Measurements from ENCODE around the gene NPPC.

Gene NPPC

DNA sequence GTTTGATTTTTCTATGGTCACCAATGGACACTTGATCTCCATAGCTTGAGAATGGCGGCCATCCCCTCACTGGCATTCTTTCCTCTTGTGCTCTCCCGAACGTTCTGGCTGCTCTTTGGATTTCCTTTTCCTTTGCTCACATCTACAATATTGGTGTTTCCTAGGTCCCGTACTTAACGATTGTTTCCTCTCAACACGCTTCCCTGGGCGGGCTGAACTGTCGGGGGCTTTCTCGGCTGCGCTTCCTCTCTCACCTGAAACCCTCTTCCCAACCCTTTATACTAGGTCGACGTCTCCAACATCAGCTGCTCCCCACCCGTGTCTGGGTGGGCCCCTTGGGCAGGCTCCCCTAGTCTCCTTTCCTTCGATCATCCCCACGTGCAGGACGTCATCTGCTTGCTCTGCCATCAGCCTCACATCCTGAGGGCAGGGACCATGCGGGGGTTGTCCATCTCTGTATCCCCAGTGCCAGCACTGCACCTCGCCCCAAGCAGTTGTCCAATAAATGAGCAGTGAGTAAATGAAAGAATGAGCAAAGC is 34.7 kb upstream of the NPPC start:
- no peak for ATAC-seq
- TF ChIP-seq, protein P1, sequence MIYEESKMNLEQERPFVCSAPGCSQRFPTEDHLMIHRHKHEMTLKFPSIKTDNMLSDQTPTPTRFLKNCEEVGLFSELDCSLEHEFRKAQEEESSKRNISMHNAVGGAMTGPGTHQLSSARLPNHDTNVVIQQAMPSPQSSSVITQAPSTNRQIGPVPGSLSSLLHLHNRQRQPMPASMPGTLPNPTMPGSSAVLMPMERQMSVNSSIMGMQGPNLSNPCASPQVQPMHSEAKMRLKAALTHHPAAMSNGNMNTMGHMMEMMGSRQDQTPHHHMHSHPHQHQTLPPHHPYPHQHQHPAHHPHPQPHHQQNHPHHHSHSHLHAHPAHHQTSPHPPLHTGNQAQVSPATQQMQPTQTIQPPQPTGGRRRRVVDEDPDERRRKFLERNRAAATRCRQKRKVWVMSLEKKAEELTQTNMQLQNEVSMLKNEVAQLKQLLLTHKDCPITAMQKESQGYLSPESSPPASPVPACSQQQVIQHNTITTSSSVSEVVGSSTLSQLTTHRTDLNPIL (CRISPR knock-in tag; IDR thresholded peaks at IDR 0.05; ENCODE audit: low read depth), result no peak
- TF ChIP-seq PPARA (CRISPR knock-in tag; IDR thresholded peaks at IDR 0.05; ENCODE audit: borderline replicate concordance) (no peak), SNAI2 (CRISPR knock-in tag; IDR thresholded peaks at IDR 0.05) (no peak)

DNA sequence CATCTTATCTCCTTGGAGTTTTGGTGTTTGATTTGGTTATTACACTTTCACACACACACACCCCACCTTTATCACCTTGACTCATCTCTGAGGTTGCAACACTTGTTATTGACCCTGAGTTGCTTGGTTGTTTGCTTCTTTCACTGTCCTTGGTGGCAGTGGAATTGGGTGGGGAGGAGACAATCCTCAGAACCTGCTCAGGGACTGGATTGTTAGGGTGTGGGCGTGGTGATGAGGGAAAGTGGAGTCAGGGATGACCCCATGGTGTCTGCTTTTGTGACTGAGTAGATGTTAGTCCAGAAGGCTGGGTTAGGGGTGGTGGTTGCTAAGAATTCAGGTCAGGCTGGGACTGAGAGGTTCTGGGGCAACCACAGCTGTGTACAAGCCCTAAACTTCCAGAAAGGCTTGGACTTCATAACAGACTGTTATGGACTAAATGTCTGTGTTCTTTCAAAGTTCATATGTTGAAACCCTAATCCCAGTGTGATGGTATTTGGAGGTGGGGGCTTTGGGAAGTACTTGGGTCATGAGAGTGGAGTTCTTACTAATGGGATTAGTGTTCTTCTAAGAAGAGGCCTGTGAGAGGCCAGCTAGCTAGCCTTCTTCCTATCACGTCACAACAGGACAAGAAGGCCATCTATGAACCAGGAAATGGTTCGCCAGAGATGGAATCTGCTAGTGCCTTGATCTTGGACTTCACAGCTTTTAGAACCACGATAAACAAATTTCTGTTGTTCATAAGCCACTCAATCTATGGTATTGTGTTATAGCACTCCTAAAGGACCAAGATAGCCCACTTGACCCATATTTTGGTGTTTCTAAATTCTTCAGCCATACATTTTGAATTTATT is 31.9 kb upstream of the NPPC start:
- no peak for ATAC-seq
- TF ChIP-seq, protein P2, sequence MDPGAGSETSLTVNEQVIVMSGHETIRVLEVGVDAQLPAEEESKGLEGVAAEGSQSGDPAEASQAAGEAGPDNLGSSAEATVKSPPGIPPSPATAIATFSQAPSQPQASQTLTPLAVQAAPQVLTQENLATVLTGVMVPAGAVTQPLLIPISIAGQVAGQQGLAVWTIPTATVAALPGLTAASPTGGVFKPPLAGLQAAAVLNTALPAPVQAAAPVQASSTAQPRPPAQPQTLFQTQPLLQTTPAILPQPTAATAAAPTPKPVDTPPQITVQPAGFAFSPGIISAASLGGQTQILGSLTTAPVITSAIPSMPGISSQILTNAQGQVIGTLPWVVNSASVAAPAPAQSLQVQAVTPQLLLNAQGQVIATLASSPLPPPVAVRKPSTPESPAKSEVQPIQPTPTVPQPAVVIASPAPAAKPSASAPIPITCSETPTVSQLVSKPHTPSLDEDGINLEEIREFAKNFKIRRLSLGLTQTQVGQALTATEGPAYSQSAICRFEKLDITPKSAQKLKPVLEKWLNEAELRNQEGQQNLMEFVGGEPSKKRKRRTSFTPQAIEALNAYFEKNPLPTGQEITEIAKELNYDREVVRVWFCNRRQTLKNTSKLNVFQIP (CRISPR knock-in tag; IDR thresholded peaks at IDR 0.05; ENCODE audit: borderline replicate concordance, low read depth), result no peak
- TF ChIP-seq TOX (CRISPR knock-in tag; IDR thresholded peaks at IDR 0.05; ENCODE audit: borderline replicate concordance), result no peak

DNA sequence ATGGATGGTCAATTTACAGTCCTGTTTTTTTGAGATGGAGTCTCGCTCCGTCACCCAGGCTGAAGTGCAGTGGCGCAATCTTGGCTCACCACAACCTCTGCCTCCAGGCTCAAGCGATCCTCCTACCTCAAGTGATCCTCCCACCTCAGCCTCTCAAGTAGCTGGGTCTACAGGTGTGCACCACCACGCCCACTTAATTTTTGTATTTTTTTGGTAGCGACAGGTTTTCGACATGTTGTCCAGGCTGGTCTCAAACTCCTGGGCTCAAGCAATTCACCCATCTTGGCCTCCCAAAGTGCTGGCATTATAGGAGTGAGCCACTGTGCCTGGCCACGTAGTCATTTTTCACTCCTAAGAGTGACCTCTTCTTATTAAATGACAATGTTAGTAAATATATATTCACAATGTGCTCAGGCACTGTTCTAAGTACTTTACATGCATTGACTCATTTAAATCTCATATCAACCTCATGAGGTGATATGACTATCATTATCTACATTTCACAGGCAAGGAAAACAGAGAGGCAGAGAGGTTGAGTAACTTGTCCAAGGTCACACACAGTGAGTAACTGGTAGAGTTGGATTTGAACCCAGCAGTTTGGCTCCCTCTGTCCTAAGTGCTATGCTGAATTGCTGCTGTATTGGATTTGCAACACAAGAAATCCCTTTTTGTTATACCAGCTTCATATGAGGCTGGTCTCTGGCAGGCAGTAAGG is 29.7 kb upstream of the NPPC start:
- TF ChIP-seq, protein P3, sequence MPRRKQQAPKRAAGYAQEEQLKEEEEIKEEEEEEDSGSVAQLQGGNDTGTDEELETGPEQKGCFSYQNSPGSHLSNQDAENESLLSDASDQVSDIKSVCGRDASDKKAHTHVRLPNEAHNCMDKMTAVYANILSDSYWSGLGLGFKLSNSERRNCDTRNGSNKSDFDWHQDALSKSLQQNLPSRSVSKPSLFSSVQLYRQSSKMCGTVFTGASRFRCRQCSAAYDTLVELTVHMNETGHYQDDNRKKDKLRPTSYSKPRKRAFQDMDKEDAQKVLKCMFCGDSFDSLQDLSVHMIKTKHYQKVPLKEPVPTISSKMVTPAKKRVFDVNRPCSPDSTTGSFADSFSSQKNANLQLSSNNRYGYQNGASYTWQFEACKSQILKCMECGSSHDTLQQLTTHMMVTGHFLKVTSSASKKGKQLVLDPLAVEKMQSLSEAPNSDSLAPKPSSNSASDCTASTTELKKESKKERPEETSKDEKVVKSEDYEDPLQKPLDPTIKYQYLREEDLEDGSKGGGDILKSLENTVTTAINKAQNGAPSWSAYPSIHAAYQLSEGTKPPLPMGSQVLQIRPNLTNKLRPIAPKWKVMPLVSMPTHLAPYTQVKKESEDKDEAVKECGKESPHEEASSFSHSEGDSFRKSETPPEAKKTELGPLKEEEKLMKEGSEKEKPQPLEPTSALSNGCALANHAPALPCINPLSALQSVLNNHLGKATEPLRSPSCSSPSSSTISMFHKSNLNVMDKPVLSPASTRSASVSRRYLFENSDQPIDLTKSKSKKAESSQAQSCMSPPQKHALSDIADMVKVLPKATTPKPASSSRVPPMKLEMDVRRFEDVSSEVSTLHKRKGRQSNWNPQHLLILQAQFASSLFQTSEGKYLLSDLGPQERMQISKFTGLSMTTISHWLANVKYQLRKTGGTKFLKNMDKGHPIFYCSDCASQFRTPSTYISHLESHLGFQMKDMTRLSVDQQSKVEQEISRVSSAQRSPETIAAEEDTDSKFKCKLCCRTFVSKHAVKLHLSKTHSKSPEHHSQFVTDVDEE (CRISPR knock-in tag; IDR thresholded peaks at IDR 0.05), result no peak
- TF ChIP-seq ESRRG (CRISPR knock-in tag; IDR thresholded peaks at IDR 0.05) (no peak), GLIS3 (CRISPR knock-in tag; IDR thresholded peaks at IDR 0.05) (no peak), ARNTL (CRISPR knock-in tag; IDR thresholded peaks at IDR 0.05; ENCODE audit: borderline replicate concordance, low read depth) (no peak), TCF4 (CRISPR knock-in tag; IDR thresholded peaks at IDR 0.05; ENCODE audit: borderline replicate concordance) (no peak), ZFP3 (CRISPR knock-in tag; IDR thresholded peaks at IDR 0.05) (no peak), ZC3H10 (CRISPR knock-in tag; IDR thresholded peaks at IDR 0.05) (no peak), CSDC2 (CRISPR knock-in tag; IDR thresholded peaks at IDR 0.05) (no peak), ZFP30 (CRISPR knock-in tag; IDR thresholded peaks at IDR 0.05) (no peak), BACH2 (CRISPR knock-in tag; IDR thresholded peaks at IDR 0.05; ENCODE audit: borderline replicate concordance) (no peak), SNAI2 (CRISPR knock-in tag; IDR thresholded peaks at IDR 0.05) (no peak), PPARA (CRISPR knock-in tag; IDR thresholded peaks at IDR 0.05; ENCODE audit: borderline replicate concordance) (no peak), ZNF565 (CRISPR knock-in tag; conservative IDR thresholded peaks at IDR 0.05; ENCODE audit: low read depth) (no peak), ISL1 (CRISPR knock-in tag; IDR thresholded peaks at IDR 0.05) (no peak), TOX (CRISPR knock-in tag; IDR thresholded peaks at IDR 0.05; ENCODE audit: borderline replicate concordance) (no peak), ZNF8 (CRISPR knock-in tag; IDR thresholded peaks at IDR 0.05) (no peak)
- TF ChIP-seq, protein P2 (CRISPR knock-in tag; IDR thresholded peaks at IDR 0.05; ENCODE audit: borderline replicate concordance, low read depth), result no peak
- TF ChIP-seq, protein P4, sequence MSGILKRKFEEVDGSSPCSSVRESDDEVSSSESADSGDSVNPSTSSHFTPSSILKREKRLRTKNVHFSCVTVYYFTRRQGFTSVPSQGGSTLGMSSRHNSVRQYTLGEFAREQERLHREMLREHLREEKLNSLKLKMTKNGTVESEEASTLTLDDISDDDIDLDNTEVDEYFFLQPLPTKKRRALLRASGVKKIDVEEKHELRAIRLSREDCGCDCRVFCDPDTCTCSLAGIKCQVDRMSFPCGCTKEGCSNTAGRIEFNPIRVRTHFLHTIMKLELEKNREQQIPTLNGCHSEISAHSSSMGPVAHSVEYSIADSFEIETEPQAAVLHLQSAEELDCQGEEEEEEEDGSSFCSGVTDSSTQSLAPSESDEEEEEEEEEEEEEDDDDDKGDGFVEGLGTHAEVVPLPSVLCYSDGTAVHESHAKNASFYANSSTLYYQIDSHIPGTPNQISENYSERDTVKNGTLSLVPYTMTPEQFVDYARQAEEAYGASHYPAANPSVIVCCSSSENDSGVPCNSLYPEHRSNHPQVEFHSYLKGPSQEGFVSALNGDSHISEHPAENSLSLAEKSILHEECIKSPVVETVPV (CRISPR knock-in tag; IDR thresholded peaks at IDR 0.05), result no peak
- TF ChIP-seq, protein P5, sequence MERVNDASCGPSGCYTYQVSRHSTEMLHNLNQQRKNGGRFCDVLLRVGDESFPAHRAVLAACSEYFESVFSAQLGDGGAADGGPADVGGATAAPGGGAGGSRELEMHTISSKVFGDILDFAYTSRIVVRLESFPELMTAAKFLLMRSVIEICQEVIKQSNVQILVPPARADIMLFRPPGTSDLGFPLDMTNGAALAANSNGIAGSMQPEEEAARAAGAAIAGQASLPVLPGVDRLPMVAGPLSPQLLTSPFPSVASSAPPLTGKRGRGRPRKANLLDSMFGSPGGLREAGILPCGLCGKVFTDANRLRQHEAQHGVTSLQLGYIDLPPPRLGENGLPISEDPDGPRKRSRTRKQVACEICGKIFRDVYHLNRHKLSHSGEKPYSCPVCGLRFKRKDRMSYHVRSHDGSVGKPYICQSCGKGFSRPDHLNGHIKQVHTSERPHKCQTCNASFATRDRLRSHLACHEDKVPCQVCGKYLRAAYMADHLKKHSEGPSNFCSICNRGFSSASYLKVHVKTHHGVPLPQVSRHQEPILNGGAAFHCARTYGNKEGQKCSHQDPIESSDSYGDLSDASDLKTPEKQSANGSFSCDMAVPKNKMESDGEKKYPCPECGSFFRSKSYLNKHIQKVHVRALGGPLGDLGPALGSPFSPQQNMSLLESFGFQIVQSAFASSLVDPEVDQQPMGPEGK (CRISPR knock-in tag; IDR thresholded peaks at IDR 0.05; ENCODE audit: borderline replicate concordance), result no peak
- TF ChIP-seq, protein P1 (CRISPR knock-in tag; IDR thresholded peaks at IDR 0.05; ENCODE audit: low read depth), result no peak
- ATAC-seq, result no peak

Data from SK-N-SH treated with all-trans-retinoic acid at 6 μM for 48 hours (cell line).